ENCODE results near the gene AP1G1.
A peak's percentile ranks its signal among the peaks of the same experiment; 100 is the strongest.

The AP1G1 gene

DNA sequence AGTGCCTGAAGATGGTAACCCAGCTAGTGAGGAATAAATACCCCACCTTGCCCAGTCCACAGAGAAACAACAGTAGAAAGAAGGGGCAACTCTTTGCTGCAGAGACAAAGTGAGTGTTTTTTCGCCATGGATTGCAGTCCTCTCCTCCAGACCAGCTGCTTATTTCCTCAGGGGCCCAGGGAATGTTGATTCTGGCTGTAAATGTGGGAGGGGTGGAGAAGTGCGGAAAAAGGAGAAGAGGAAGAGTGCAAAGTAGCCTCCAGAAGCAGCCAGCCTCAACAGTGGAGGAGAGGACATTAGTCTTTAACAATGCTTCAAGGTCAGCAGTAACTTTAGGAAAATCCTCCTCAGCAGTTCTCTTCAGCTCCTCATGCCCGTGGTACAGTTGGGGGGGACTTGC, 76.0 kb downstream of the AP1G1 start:
- TF ChIP-seq YY1 (IDR thresholded peaks at IDR 0.05; ENCODE audit: insufficient read depth, insufficient read length) (no peak), SUZ12 (IDR thresholded peaks at IDR 0.05; ENCODE audit: extremely low read depth, insufficient read depth, insufficient read length) (no peak), ZNF274 (IDR thresholded peaks at IDR 0.05; ENCODE audit: low read depth, low read length) (no peak)
- peaks cover 61% of the 10 kb centered on the region for H3K36me3 ChIP-seq (ENCODE audit: insufficient read depth, insufficient read length, low read length)
- DNase-seq (ENCODE audit: low read depth, low spot score), result no peak

DNA sequence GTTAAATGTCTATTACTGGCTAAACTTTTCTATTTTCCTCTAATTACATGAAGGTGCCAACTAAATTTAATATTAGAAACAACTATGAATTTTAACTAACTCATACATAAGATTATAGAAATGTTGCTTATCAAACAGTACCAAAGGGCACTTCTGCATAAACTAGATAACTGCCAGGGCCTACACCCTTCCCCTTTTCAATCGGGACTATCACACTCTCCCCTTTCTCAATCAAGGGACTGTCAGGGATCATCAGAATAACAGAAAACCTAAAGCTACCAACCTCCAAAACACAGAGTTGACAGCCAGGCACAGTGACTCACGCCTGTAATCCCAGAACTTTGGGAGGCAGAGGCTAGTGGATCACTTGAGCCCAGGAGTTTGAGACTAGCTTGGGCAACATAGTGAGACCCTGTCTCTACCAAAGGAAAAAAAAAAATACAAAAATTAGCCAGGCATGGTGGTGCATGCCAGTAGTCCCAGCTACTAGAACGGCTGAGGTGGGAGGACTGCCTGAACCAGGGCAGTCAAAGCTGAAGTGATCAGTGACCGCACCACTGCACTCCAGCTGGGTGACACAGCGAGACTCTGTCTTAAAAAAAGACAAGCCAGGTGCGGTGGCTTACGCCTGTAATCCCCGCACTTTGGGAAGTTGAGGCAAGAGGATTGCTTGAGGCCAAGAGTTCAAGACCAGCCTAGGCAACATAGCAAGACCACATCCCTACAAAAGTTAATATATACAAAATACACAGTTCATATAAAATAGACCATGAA, 80.9 kb downstream of the AP1G1 start:
- Histone ChIP-seq H3K9ac (ENCODE audit: insufficient read length, low read depth) (no peak overlapping the region), H3K27me3 (ENCODE audit: insufficient read depth, insufficient read length) (peaks cover 23% of the 10 kb centered on the region), H3K4me3 (ENCODE audit: insufficient read length, low read depth) (no peak overlapping the region), H3K36me3 (ENCODE audit: insufficient read depth, insufficient read length, low read length) (peaks cover 26% of the 10 kb centered on the region), H3K4me1 (ENCODE audit: insufficient read depth, insufficient read length) (no peaks in the 10 kb centered on the region), H3K9me3 (ENCODE audit: insufficient read depth, low read length) (no peaks in the 10 kb centered on the region)
- DNase-seq (ENCODE audit: low read depth, low spot score), result no peak
- TF ChIP-seq SUZ12 (IDR thresholded peaks at IDR 0.05; ENCODE audit: extremely low read depth, insufficient read depth, insufficient read length), result no peak
- TF ChIP-seq YY1 (IDR thresholded peaks at IDR 0.05; ENCODE audit: insufficient read depth, insufficient read length), result no peak
- TF ChIP-seq ZNF274 (IDR thresholded peaks at IDR 0.05; ENCODE audit: low read depth, low read length), result no peak

More for the DNA sequence above, 76.0 kb downstream of the AP1G1 start:
- Histone ChIP-seq H3K9ac (ENCODE audit: insufficient read length, low read depth) (no peak overlapping the region), H3K9me3 (ENCODE audit: insufficient read depth, low read length) (no peaks in the 10 kb centered on the region), H3K27me3 (ENCODE audit: insufficient read depth, insufficient read length) (no peaks in the 10 kb centered on the region), H3K4me1 (ENCODE audit: insufficient read depth, insufficient read length) (no peaks in the 10 kb centered on the region), H3K4me3 (ENCODE audit: insufficient read length, low read depth) (no peak overlapping the region)

DNA sequence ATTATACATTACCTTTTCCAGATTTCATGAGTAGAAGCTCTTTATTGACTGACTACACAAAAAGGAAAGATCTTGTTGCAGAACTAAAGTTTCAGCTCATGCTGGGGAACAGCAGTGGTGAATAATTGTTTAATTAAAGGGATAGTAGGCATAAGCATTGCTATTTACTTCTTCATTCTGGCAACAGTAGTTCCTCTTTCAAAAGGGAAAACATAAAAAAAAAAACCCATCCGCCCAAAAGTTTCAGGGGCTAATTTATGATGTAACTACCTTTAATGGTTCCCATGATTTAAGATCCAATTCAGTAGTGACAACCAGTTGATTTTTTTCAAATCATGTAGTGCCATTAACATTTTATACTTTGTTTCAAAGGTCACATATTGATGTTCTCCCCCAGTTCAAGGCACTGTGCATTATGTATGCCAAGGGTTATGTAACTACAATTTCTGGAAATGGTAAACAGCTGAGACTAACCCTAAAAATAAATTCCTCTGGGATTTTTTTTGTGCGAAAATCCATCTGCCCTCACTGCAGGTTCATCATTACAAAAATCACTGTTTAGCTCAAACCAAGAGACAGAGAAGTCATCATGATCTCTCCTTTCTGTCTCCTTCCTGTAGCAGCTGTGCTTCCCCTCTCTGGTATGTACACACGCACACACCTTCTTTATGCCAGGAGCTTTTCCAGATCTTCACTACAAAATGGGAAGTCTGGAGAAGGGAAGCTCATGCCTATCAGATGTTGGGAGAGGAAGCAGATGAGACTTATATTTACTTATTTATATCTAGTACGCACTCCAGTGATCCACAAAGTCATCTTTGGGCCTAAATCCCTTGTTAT, 81.9 kb downstream of the AP1G1 start:
- no peak overlapping the region for H3K4me3 ChIP-seq (ENCODE audit: insufficient read length, low read depth)
- H3K4me1 ChIP-seq (ENCODE audit: insufficient read depth, insufficient read length), result no peaks in the 10 kb centered on the region
- peaks cover 23% of the 10 kb centered on the region for H3K27me3 ChIP-seq (ENCODE audit: insufficient read depth, insufficient read length)
- TF ChIP-seq YY1 (IDR thresholded peaks at IDR 0.05; ENCODE audit: insufficient read depth, insufficient read length), result no peak
- TF ChIP-seq ZNF274 (IDR thresholded peaks at IDR 0.05; ENCODE audit: low read depth, low read length), result no peak
- TF ChIP-seq SUZ12 (IDR thresholded peaks at IDR 0.05; ENCODE audit: extremely low read depth, insufficient read depth, insufficient read length), result no peak
- H3K9me3 ChIP-seq (ENCODE audit: insufficient read depth, low read length), result no peaks in the 10 kb centered on the region
- peaks cover 16% of the 10 kb centered on the region for H3K36me3 ChIP-seq (ENCODE audit: insufficient read depth, insufficient read length, low read length)
- no peak overlapping the region for H3K9ac ChIP-seq (ENCODE audit: insufficient read length, low read depth)
- no peak for DNase-seq (ENCODE audit: low read depth, low spot score)

DNA sequence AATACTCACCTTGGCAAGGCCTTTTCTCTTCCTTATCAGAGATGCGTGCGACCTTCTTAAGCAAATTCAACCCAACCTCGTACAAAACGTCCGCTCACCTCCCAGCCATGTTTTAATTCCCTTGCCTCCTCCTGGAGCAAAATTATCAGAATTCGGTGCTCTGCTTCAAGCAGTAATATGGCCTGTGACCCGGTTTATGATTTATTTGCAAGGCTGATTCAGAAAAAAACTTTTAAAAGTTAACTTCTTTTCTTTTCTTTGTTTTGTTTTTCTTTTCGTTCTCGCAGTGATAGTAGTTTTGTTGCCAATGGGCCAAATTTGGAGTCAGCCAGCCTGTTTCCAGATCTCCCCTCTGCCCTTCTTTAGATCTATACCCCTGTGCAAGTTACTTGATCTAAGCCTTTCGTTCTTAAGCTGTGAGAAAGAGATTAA, 84.3 kb downstream of the AP1G1 start, which contains the start of gene PHLPP2:
TSS of gene PHLPP2 (minus strand) at position 382 of the 432 bp plus-strand sequence. CDS start 9,906 bp downstream, outside the sequence.
- peaks cover 23% of the 10 kb centered on the region for H3K27me3 ChIP-seq (ENCODE audit: insufficient read depth, insufficient read length)
- TF ChIP-seq YY1 (IDR thresholded peaks at IDR 0.05; ENCODE audit: insufficient read depth, insufficient read length) (no peak), SUZ12 (IDR thresholded peaks at IDR 0.05; ENCODE audit: extremely low read depth, insufficient read depth, insufficient read length) (no peak), ZNF274 (IDR thresholded peaks at IDR 0.05; ENCODE audit: low read depth, low read length) (no peak)

DNA sequence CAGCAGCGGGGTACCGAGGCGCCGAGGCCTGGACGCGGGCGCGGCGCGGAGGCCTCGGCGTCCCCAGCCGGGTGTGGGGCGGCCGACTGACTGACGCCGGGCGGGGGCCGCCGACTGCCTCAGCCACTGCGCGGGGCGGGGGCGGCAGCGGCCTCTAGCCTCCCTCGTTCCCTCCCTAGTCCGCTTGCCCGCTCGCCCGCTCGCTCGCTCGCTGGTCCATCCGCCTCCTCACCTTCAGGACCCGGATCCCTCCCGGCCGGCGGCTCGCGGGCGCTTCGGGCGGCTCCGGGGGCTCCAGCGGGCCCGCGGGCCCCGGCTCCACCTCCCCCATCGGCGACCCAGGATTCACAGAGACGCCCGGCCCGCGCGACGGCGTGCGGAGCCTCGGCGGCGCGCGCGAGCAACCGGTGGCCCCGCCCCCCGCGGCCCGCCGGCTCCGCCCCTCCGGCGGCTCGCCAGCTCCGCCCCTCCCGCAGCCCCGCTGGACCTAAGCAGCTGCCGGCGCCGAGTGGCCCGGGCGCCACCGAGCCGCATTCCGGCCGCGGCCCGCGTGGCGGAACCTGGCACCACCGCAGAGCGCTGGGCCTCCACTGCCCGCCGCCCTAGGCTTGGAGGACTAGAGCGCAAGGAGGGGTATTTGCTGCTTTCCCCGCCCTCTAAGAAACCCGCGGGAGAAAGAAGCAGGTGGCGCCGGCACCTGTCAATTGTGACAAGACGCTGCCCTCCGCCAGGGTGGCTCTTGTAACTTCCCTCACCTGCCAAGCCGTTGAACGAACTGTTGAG, 84.9 kb downstream of the AP1G1 start:
- DNase-seq (ENCODE audit: low read depth, low spot score), result peak; percentile 46
- peaks cover 16% of the 10 kb centered on the region for H3K36me3 ChIP-seq (ENCODE audit: insufficient read depth, insufficient read length, low read length)
- H3K9ac ChIP-seq (ENCODE audit: insufficient read length, low read depth), result peak overlapping the region; percentile 87
- no peaks in the 10 kb centered on the region for H3K9me3 ChIP-seq (ENCODE audit: insufficient read depth, low read length)
- peak overlapping the region; percentile 76 for H3K4me3 ChIP-seq (ENCODE audit: insufficient read length, low read depth)
- TF ChIP-seq YY1 (IDR thresholded peaks at IDR 0.05; ENCODE audit: insufficient read depth, insufficient read length) (no peak), SUZ12 (IDR thresholded peaks at IDR 0.05; ENCODE audit: extremely low read depth, insufficient read depth, insufficient read length) (no peak), ZNF274 (IDR thresholded peaks at IDR 0.05; ENCODE audit: low read depth, low read length) (no peak)
- no peaks in the 10 kb centered on the region for H3K4me1 ChIP-seq (ENCODE audit: insufficient read depth, insufficient read length)
- H3K27me3 ChIP-seq (ENCODE audit: insufficient read depth, insufficient read length), result peaks cover 23% of the 10 kb centered on the region

More for the DNA sequence above, 84.3 kb downstream of the AP1G1 start, which contains the start of gene PHLPP2:
- Histone ChIP-seq H3K4me1 (ENCODE audit: insufficient read depth, insufficient read length) (no peaks in the 10 kb centered on the region), H3K9me3 (ENCODE audit: insufficient read depth, low read length) (no peaks in the 10 kb centered on the region), H3K4me3 (ENCODE audit: insufficient read length, low read depth) (peak within 1 kb of the TSS; percentile 76), H3K36me3 (ENCODE audit: insufficient read depth, insufficient read length, low read length) (peaks cover 15% of the 10 kb centered on the region), H3K9ac (ENCODE audit: insufficient read length, low read depth) (peak within 1 kb of the TSS; percentile 87)
- no peak for DNase-seq (ENCODE audit: low read depth, low spot score)

DNA sequence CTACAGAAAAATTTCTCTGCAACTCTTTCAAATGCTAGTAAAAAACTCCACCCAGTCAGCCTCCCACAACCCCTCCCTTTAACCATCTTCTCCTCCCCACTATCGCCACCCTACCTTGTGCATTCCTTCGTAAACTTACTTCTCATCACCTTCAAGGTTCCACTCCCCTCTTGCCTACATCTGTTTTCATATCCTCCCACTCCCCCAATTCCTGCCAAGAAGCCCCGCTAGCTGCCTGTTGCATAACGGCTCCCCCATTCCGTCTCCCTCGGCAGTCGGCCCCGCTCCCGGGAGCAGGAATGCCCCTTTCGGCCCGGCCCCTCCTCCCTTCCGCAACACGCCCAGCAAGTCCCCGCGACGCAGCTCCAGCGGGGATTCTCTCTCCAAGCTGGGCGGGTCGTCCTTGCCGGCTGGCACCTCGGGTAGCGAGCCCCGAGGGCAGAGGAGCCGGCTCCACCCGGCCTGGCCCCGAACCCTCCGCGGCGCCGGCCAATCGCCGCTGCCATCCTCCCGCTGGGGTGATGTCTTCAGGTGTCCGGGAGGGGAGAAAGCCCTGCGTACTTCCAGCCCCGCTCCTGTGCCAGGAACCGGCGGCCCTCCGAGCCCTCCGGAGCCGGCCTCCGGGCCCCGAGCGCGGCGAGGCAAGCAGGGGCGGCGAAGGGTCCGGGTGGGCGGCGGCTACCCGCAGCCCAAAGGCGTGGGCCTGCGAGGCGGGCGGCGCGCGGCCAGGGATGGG, 85.7 kb downstream of the AP1G1 start:
- DNase-seq (ENCODE audit: low read depth, low spot score), result peak; percentile 65
- Histone ChIP-seq H3K4me1 (ENCODE audit: insufficient read depth, insufficient read length) (no peaks in the 10 kb centered on the region), H3K9me3 (ENCODE audit: insufficient read depth, low read length) (no peaks in the 10 kb centered on the region), H3K27me3 (ENCODE audit: insufficient read depth, insufficient read length) (peaks cover 23% of the 10 kb centered on the region), H3K36me3 (ENCODE audit: insufficient read depth, insufficient read length, low read length) (peaks cover 21% of the 10 kb centered on the region), H3K9ac (ENCODE audit: insufficient read length, low read depth) (peak overlapping the region; percentile 87), H3K4me3 (ENCODE audit: insufficient read length, low read depth) (peak overlapping the region; percentile 76)
- TF ChIP-seq YY1 (IDR thresholded peaks at IDR 0.05; ENCODE audit: insufficient read depth, insufficient read length) (no peak), SUZ12 (IDR thresholded peaks at IDR 0.05; ENCODE audit: extremely low read depth, insufficient read depth, insufficient read length) (no peak), ZNF274 (IDR thresholded peaks at IDR 0.05; ENCODE audit: low read depth, low read length) (no peak)

Measured in NT2/D1 (cell line).